IPS-15b (cell line): ENCODE measurements around the gene HMGCS2.
"Not testable (repeated sequence)": the region's sequence is repeated elsewhere in the genome, so short reads cannot be mapped to it uniquely, and the experiment has no call there.

Experiments used
- H3K27me3 ChIP-seq: one replicate; pipeline ENCODE4 v1.6.1; 2013; ENCODE audit warnings: low read length; ENCODE audit not compliant: control insufficient read depth, insufficient read depth
- H3K36me3 ChIP-seq: one replicate; pipeline ENCODE4 v1.6.1; 2013; ENCODE audit warnings: low read length; ENCODE audit not compliant: control insufficient read depth, insufficient read depth
- H3K4me1 ChIP-seq: one replicate; pipeline ENCODE4 v1.6.1; 2013; ENCODE audit warnings: mild to moderate bottlenecking, low read length; ENCODE audit not compliant: control insufficient read depth, insufficient read depth
- H3K4me3 ChIP-seq: one replicate; pipeline ENCODE4 v1.5.1; 2013; ENCODE audit warnings: low read depth, low read length
- H3K9ac ChIP-seq: one replicate; pipeline ENCODE4 v1.6.1; 2013; ENCODE audit warnings: low read depth, mild to moderate bottlenecking, low read length
- H3K9me3 ChIP-seq: one replicate; pipeline ENCODE4 v1.6.1; 2013; ENCODE audit warnings: mild to moderate bottlenecking, low read length; ENCODE audit not compliant: control insufficient read depth, insufficient read depth

HMGCS2 gene

DNA sequence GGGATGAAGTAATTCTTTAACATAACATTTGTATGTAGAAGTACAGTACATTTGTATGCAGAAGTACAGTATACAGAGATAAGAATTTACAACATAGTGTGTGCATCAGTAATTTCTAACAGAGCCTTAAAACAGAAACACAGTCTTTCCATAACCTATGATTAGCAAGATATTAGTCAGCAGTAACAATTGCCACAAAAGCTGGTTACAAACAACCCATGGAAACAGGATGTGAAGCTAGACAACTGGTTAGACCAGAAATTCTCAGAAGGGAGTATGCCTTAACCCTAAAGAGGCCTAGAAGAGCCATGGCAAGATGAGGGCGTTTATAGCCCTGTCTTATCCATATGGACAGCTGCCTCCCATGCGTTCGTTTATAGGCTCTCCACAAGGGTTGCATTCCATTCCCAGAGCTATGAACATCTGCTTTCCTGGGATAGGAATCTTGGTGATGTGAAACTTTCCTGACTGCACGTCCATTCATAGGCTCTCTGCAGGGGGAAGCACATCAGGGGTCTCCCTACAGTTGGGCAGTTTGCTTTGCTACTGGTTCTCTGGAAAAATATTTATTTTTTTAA is 17.9 kb upstream of the HMGCS2 start:
- H3K4me1 ChIP-seq, H3K36me3 ChIP-seq, H3K9me3 ChIP-seq, H3K4me3 ChIP-seq, H3K9ac ChIP-seq, H3K27me3 ChIP-seq: not testable (repeated sequence)

DNA sequence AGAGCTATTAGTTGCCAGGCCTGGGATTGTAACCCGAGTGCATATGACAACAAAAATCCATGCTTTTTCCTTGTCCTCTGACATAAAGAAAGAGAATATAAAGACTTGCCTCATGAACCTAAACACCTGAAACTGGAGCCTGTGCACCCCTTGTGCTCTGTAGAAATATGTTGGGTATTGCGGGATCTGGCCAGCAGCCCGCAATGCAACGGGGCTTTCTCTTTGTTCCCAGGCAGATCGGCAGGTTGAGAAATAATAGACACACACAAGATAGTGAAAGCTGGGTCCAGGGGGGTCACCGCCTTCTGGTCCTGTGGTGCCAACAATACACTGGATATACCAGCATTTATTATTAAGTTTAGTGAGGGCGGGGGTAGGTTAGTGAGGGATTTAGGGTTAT is 17.3 kb upstream of the HMGCS2 start:
- H3K9ac ChIP-seq, H3K9me3 ChIP-seq, H3K36me3 ChIP-seq, H3K4me1 ChIP-seq, H3K27me3 ChIP-seq, H3K4me3 ChIP-seq: not testable (repeated sequence)

DNA sequence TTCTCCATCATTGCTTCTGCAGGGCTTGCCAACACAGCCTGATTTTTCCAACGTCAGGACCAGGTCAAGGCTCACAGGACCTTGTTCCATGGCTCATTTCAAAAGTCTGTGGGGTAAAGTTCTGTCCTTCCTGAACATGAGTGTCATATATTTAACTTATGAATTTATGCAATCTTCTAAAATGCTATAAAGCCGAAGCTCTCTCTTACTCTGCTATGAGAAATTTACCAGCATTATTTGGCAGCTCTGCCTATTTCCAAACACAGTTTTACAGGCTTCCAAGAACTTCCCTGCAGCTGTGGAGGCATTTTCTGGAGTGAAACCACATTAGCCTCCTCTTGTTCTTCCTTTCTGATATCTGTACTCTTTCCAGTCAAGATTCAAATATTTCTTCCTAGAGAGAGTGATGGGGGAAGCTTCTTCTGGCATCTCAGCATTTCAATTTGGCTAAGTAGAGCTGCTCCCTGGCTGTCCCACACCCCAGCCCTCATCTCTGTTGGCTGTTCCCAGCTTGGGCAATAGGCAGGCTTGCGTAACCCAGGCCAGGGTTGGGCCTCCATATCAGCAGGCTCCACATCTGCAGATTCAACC is 15.6 kb upstream of the HMGCS2 start:
- no peak overlapping the region for H3K4me3 ChIP-seq
- no peaks in the 10 kb centered on the region for H3K4me1 ChIP-seq
- no peaks in the 10 kb centered on the region for H3K36me3 ChIP-seq
- no peak overlapping the region for H3K9ac ChIP-seq
- no peaks in the 10 kb centered on the region for H3K27me3 ChIP-seq
- H3K9me3 ChIP-seq: no peaks in the 10 kb centered on the region

DNA sequence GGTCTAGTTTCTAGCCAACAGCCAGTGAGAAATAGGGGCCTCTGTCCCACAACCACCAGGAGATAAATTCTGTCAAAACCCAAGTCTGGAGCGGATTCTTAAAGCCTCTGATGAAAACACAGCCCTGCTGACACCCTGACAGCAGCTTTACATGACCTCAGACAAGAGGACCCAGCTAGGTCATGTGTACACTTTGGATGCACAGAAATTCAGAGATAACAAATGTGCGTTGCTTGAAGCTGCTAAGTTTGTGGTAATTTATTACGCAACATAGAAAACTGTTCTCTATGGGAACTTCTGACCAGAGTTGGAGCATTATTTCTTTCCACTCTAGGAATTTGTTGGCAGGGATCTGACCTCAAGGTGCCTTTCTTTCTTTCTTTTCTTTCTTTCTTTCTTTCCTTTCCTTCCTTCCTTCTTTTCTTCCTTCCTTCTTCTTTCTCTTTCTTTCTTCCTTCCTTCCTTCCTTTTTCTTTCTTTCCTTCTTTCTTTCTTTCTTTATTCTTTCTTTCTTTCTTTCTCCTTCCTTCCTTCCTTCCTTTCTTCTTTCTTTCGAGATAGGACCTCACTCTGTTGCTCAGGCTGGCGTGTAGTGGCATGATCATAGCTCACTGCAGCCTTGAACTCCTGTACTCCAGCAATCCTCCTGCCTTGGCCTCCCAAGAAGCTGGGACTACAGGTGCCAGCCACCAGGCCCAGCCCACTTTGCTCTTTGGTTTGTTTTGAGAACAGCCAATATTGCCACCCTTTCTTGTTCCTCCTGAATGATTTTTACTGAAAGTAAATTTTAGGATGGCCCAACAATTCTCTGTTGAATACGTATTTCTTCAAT is 14.9 kb upstream of the HMGCS2 start:
- H3K9me3 ChIP-seq: no peaks in the 10 kb centered on the region
- H3K4me1 ChIP-seq: no peaks in the 10 kb centered on the region
- H3K9ac ChIP-seq: no peak overlapping the region
- H3K36me3 ChIP-seq: no peaks in the 10 kb centered on the region
- no peaks in the 10 kb centered on the region for H3K27me3 ChIP-seq
- H3K4me3 ChIP-seq: no peak overlapping the region

DNA sequence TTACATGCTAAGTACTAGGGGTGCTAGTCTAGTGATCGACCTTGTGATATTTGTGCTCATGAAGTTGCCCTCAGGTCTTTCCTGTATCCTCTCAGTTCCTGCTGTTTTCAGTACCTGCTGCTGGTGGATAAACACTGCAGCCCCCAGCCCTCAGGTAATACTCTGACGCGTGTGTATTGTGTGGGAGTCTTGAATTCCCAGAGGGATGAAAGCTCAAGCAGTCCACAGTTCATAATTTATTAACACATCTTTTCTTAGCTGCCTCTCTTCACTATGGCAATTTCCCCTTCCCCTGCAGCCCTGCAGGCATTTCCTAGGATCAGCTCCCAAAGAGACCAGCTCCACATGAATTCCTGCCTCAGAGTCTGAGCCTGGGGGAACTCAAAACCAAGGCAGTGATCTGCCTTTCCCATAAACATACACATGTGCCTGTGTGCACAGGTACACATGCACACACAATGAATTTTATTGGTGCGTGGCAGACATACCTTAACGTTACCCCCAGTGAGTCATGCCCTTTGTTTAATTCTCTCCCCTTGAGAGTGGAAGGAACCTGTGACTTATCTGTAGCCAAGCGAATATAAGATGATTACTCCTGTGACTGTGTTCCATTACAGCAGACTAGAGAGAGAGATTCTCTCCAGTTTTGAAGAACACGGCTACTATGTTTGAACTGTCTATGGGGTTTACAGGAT is 14.1 kb upstream of the HMGCS2 start:
- Histone ChIP-seq H3K4me3 (no peak overlapping the region), H3K36me3 (no peaks in the 10 kb centered on the region), H3K9me3 (no peaks in the 10 kb centered on the region), H3K4me1 (no peaks in the 10 kb centered on the region), H3K27me3 (no peaks in the 10 kb centered on the region), H3K9ac (no peak overlapping the region)

DNA sequence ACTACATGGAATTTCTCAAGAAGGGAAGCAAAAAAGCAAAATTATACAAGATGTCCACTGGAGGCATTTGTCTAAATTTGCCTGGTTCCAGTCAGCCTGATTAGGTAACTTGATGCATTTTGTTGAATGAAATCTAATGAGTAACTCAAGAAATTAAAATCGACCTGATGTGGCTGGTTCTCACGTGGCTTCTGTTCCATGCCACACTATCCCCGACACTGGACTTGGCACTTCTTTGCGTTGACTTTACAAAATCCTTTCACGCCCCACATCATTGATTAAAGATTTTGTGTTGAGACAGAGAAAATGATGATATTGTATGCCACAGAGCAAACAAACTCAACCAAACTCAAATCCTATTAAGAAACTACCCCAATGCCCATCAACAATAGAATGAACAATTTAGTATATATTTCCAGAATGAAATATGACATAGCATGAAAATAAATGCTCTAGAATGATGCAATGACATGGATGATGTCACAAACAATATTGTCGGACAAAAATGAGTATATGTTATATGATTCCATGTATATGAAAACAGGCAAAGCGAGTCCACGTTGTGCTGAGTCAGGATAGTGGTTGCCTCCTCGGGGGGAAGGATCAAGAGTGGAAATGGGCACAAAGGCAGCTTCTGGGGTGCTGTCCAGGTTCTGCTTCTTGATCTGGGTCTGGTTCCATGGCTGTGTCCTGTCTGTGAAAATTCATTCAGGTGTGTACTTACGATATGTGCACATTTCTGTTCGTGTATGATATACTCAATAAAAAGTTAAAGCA is 12.9 kb upstream of the HMGCS2 start:
- no peaks in the 10 kb centered on the region for H3K27me3 ChIP-seq
- H3K36me3 ChIP-seq: no peaks in the 10 kb centered on the region
- H3K9ac ChIP-seq: no peak overlapping the region
- H3K4me1 ChIP-seq: no peaks in the 10 kb centered on the region
- H3K4me3 ChIP-seq: no peak overlapping the region
- no peaks in the 10 kb centered on the region for H3K9me3 ChIP-seq

DNA sequence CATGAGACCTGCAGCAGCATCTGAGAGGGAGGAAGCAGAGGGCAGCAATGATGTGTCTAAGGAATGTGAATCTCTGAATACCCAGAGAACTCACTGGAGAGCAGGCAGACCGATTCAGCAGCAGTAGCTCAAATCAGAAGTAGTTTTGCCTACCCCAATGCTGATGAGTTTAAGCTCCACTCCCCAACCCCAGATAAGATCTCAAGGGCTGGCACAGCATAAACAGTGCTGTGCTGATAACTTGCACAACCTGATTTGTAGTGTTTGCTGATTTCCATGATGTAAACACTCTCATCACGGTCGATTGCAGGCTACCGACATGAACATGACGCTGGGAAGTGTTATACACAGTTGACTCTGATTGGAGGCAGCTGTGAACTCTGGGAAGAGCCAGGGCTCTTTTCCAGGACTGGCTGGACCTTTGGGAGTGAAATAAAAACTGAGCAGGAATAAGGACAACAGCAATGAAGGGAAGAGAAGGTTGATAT is 11.2 kb upstream of the HMGCS2 start:
- Histone ChIP-seq H3K36me3 (no peaks in the 10 kb centered on the region), H3K9me3 (no peaks in the 10 kb centered on the region), H3K27me3 (no peaks in the 10 kb centered on the region), H3K9ac (no peak overlapping the region), H3K4me3 (no peak overlapping the region), H3K4me1 (no peaks in the 10 kb centered on the region)

DNA sequence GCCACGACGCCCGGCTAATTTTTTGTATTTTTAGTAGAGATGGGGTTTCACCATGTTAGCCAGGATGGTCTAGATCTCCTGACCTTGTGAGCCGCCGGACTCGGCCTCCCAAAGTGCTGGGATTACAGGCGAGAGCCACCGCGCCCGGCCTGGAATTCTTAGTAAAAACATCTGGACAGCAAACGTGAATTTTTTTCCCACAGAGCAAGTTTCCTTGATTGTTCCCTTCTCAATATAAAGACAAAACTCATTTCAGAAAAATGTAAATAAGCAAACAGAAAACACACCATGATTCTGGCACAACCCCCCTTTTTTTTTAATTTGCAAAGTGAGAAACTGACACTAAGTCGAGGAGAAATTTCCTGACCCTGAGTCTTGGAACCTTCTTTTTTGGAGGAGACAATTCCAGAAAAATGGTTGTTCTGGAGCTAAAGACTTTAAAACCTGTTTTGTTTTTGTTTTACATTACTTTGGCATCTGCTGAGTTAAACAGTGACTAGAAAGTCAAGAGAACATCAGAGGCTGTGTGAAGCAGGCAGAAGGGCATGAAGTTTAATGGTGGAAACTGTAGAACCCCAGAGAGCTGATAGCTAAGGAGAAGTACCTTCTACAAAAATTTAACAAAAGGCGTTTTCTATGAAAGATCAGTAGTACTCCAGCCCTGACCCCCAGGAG is 10.3 kb upstream of the HMGCS2 start:
- Histone ChIP-seq H3K4me1 (peaks cover under 1% of the 10 kb centered on the region), H3K4me3 (no peak overlapping the region), H3K36me3 (no peaks in the 10 kb centered on the region), H3K9ac (no peak overlapping the region), H3K27me3 (no peaks in the 10 kb centered on the region), H3K9me3 (no peaks in the 10 kb centered on the region)

DNA sequence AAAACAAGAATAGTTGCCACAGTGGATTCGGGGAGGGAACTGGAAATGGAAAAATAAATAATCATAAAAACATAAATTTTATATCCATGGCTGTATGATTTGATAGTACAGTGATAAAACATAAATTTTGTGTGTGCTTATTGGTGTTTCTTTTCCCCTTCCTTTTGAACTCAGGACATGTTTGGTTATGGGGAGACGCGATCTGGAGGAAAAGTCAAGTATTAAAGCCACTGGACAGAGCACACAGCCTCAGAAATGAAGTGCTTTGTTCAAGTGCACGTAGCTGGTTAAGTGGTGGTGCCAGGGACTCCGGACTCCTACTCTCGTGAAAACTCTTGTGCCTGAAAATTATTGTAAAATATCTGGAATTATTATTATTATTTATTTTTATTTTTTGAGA is 9.7 kb upstream of the HMGCS2 start:
- H3K9ac ChIP-seq: no peak overlapping the region
- H3K4me3 ChIP-seq: no peak overlapping the region
- peaks cover 6% of the 10 kb centered on the region for H3K4me1 ChIP-seq
- H3K36me3 ChIP-seq: no peaks in the 10 kb centered on the region
- H3K9me3 ChIP-seq: no peaks in the 10 kb centered on the region
- no peaks in the 10 kb centered on the region for H3K27me3 ChIP-seq

DNA sequence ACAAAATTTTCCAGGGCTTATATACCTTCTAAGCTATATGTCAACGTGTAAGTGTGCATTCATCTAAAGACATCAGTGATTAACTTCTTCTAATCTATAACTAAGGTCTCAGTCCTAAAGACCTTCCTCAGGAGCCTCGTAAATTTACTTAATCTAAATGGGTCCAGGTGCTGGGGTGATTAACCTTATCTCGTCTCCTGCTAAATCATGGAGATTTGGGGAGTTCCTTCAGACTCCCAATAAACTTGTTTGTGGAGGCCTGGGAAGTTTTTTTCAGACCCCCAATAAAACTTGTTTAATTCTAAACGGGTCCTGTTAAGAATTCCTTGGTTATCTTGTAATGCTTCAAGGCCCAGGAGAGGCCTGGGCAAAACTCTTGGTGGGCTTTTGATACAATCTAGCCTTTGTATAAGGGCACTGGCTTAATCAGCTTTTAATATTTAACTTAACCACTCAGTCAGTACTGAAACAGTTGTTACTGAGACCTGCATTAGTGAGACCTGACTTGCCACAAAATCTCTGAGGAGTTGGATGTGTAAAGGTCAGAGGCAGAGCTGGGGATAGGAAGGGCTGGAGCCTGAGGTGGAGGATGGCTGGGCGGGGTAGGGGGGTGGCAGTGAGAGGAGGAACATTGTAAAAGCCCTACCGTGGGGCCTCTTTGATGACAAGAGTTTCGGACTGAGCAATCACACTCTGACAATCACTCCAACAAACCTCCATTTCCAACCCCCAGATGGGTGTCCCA is 6.2 kb upstream of the HMGCS2 start:
- H3K4me3 ChIP-seq: no peak overlapping the region
- no peaks in the 10 kb centered on the region for H3K36me3 ChIP-seq
- H3K4me1 ChIP-seq: peaks cover 14% of the 10 kb centered on the region
- H3K9ac ChIP-seq: no peak overlapping the region
- no peaks in the 10 kb centered on the region for H3K9me3 ChIP-seq
- H3K27me3 ChIP-seq: no peaks in the 10 kb centered on the region
